HepG2 (cell line): ENCODE measurements around the gene SERHL2. TPM values are rescaled to one million over a fixed set of nuclear protein-coding genes. Genes with fewer than 3 reads are reported as not detected.

ENCODE experiments used
- CHD2 ChIP-seq: IDR thresholded peaks from 2 replicates; pipeline ENCODE4 v1.6.1; 2011; ENCODE audit warnings: low read depth, low read length, improper control_type of control experiment
- DMTF1 ChIP-seq: sonication (generic); formaldehyde crosslinking; IDR thresholded peaks from 2 replicates; pipeline ENCODE4 v1.4.0; 2020; ENCODE audit warnings: mild to moderate bottlenecking, missing genetic modification reagents
- EED ChIP-seq: sonication (generic); formaldehyde crosslinking; IDR thresholded peaks from 2 replicates; pipeline ENCODE4 v1.5.0; 2020; ENCODE audit warnings: mild to moderate bottlenecking, missing genetic modification reagents
- GTF2F1 ChIP-seq: fragments of 150-350 bp; IDR thresholded peaks from 2 replicates; pipeline ENCODE4 v1.6.1; 2014; ENCODE audit warnings: low read length
- HHEX ChIP-seq: IDR thresholded peaks from 2 replicates; pipeline ENCODE4 v1.6.1; 2016; ENCODE audit warnings: control low read depth
- HOMEZ ChIP-seq: IDR thresholded peaks from 2 replicates; pipeline ENCODE4 v1.6.1; 2016; ENCODE audit warnings: low read depth
- IKZF5 ChIP-seq: IDR thresholded peaks from 2 replicates; pipeline ENCODE4 v1.6.1; 2018; ENCODE audit warnings: missing genetic modification reagents, mild to moderate bottlenecking, missing compliant biosample characterization
- KLF11 ChIP-seq: IDR thresholded peaks from 2 replicates; pipeline ENCODE4 v1.6.1; 2016; ENCODE audit warnings: missing compliant biosample characterization
- KMT2A ChIP-seq: sonication (generic); formaldehyde crosslinking; IDR thresholded peaks from 2 replicates; pipeline ENCODE4 v1.4.0; 2020; ENCODE audit warnings: missing genetic modification reagents
- KMT2B ChIP-seq: IDR thresholded peaks from 2 replicates; pipeline ENCODE4 v1.6.1; 2016; ENCODE audit warnings: missing genetic modification reagents, missing compliant biosample characterization
- MIER2 ChIP-seq: IDR thresholded peaks from 2 replicates; pipeline ENCODE4 v1.6.1; 2016; ENCODE audit warnings: missing biosample characterization, missing genetic modification reagents
- NFKBIZ ChIP-seq: IDR thresholded peaks from 2 replicates; pipeline ENCODE4 v1.6.1; 2018; ENCODE audit warnings: missing genetic modification reagents, missing compliant biosample characterization
- PHF5A ChIP-seq: IDR thresholded peaks from one replicate; pipeline ENCODE4 v1.6.1; 2018; ENCODE audit warnings: low read depth, missing genetic modification reagents; ENCODE audit not compliant: unreplicated experiment
- SMARCE1 ChIP-seq: fragments of 450-650 bp; IDR thresholded peaks from 2 replicates; pipeline ENCODE4 v1.6.1; 2017; ENCODE audit warnings: borderline replicate concordance
- ZBTB2 ChIP-seq: sonication (generic); formaldehyde crosslinking; IDR thresholded peaks from 2 replicates; pipeline ENCODE4 v1.8.0; 2022; ENCODE audit warnings: low read depth, missing genetic modification reagents
- ZKSCAN5 ChIP-seq: sonication (generic); formaldehyde crosslinking; IDR thresholded peaks from 2 replicates; pipeline ENCODE4 v1.5.1; 2020; ENCODE audit warnings: mild to moderate bottlenecking, missing genetic modification reagents
- ZNF205 ChIP-seq: IDR thresholded peaks from 2 replicates; pipeline ENCODE4 v1.6.1; 2018; ENCODE audit warnings: missing biosample characterization, missing genetic modification reagents
- ZNF280D ChIP-seq: sonication (generic); formaldehyde crosslinking; IDR thresholded peaks from 2 replicates; pipeline ENCODE4 v1.5.1; 2020; ENCODE audit warnings: mild to moderate bottlenecking, missing genetic modification reagents
- ZNF577 ChIP-seq: sonication (generic); formaldehyde crosslinking; IDR thresholded peaks from 2 replicates; pipeline ENCODE4 v1.4.0; 2020; ENCODE audit warnings: mild to moderate bottlenecking, low read depth, missing genetic modification reagents, borderline replicate concordance
- ZNF746 ChIP-seq: sonication (generic); formaldehyde crosslinking; IDR thresholded peaks from 2 replicates; pipeline ENCODE4 v1.8.0; 2022; ENCODE audit warnings: mild to moderate bottlenecking, missing genetic modification reagents
- ZNF776 ChIP-seq: sonication (generic); formaldehyde crosslinking; IDR thresholded peaks from 2 replicates; pipeline ENCODE4 v1.4.0; 2020; ENCODE audit warnings: mild to moderate bottlenecking, missing genetic modification reagents
- polyA plus RNA-seq, 8 experiments: library from polyadenylated mRNA; depleted of rRNA in 3 of 8; stranded (reverse) in 7 of 8; unstranded in 1 of 8; fragments of >200 nt; fragmentation: Illumina TruSeq in 4 of 8; extraction: Trizol in 4 of 8; gene quantifications; 2 replicates each; pipeline versions ENCODE4 v1.2.1 to v1.2.3, GENCODE V29; 2011 to 2016; ENCODE audit warnings: low read depth in 4 of 8, missing spikeins in 1 of 8, mixed read lengths in 1 of 8; ENCODE audit not compliant: insufficient read depth in 1 of 8
- total RNA-seq, 5 experiments: library from RNA; depleted of rRNA; stranded (reverse); fragments of >200 nt; fragmentation: Illumina TruSeq; extraction: Trizol; gene quantifications; 2 replicates each; pipeline ENCODE4 v1.2.3, GENCODE V29; 2016; ENCODE audit warnings: low read depth in 1 of 5

The SERHL2 gene
- total and polyA plus RNA-seq, 2 of the 13 experiments (the other 11 are each of a cell fraction or from before 2014, with no cell fraction given), result 1.0 to 1.8 TPM

- TF ChIP-seq KMT2A (peak; percentile 82), DMTF1 (CRISPR knock-in tag) (peak; percentile 83), NFKBIZ (CRISPR knock-in tag) (peak; percentile 91), ZNF746 (CRISPR knock-in tag) (peak; percentile 43; the same call in 1 of the 2 replicates), ZKSCAN5 (no peak), KMT2B (peak; percentile 18; the same call in 1 of the 2 replicates), CHD2 (peak; percentile 68; the same call in 1 of the 2 replicates), KLF11 (CRISPR knock-in tag) (peak; percentile 85; the same call in 1 of the 2 replicates), PHF5A (CRISPR knock-in tag) (peak; percentile 97), EED (CRISPR knock-in tag) (no peak), HOMEZ (CRISPR knock-in tag) (no peak), ZNF577 (CRISPR knock-in tag) (no peak), ZNF205 (peak; percentile 95), ZNF280D (CRISPR knock-in tag) (peak; percentile 85; the same call in 1 of the 2 replicates), SMARCE1 (no peak), ZBTB2 (CRISPR knock-in tag) (peak; percentile 87; the same call in 1 of the 2 replicates), HHEX (CRISPR knock-in tag) (0 out of 2 replicates have a peak, but pooled peaks have one; percentile 15), GTF2F1 (peak; percentile 99), ZNF776 (CRISPR knock-in tag) (no peak), MIER2 (peak; percentile 86), IKZF5 (peak; percentile 89)
Observed at GRCh38 chr22:42615092-42615859, 61.5 kb downstream of the SERHL2 start (continued).
